ENCODE results near the gene VENTX.

GRCh38 chr10:133276100-133276434 is 38.4 kb downstream of the VENTX start:
- no peak for TF ChIP-seq CTCF (IDR thresholded peaks at IDR 0.05)
- TF ChIP-seq POLR2A (IDR thresholded peaks at IDR 0.05), result no peak

Measured in body of pancreas (tissue), 4 donors.